ENCODE measurements around the gene PLA2G4F. TPM values are rescaled to one million over a fixed set of nuclear protein-coding genes. Genes with fewer than 3 reads are reported as not detected.

PLA2G4F gene, protein sequence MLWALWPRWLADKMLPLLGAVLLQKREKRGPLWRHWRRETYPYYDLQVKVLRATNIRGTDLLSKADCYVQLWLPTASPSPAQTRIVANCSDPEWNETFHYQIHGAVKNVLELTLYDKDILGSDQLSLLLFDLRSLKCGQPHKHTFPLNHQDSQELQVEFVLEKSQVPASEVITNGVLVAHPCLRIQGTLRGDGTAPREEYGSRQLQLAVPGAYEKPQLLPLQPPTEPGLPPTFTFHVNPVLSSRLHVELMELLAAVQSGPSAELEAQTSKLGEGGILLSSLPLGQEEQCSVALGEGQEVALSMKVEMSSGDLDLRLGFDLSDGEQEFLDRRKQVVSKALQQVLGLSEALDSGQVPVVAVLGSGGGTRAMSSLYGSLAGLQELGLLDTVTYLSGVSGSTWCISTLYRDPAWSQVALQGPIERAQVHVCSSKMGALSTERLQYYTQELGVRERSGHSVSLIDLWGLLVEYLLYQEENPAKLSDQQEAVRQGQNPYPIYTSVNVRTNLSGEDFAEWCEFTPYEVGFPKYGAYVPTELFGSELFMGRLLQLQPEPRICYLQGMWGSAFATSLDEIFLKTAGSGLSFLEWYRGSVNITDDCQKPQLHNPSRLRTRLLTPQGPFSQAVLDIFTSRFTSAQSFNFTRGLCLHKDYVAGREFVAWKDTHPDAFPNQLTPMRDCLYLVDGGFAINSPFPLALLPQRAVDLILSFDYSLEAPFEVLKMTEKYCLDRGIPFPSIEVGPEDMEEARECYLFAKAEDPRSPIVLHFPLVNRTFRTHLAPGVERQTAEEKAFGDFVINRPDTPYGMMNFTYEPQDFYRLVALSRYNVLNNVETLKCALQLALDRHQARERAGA
- total RNA-seq = 100 to 1,000 TPM in 3 of 6 donors, 10 to 100 TPM in 3; 57.8 to 162 (median 99.8) TPM

DNA sequence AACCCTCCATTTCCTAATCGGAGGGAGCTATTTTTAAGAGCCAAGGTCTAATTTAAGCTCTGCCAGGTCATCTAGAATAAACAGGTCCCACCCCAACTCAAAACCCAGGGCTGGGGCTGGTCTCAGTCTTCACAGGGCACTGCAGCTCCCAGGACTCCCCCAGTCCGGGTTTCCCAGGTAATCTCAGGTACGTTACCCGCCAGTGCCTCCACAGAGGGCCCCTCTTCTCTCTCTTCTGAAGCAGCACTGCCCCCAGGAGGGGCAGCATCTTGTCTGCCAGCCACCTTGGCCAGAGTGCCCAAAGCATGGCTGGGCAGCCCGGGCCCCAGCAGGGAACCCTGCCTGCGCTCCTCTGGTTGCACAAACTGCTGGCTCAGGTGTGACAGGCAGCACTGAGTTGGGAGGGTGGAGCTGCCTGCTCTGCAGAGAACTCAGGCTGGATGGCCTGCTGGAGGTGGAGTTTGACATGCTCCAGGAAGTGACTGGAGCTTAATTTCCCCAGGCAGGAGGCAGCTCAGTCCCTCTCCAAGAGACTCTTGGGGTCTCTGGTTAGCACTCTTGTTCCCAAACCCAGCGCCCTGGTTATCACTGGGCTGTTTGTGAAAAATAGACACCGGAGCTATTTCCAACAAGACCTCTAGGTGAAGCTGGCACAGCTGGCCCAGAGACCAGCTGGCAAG, at the start of gene PLA2G4F:
Gene PLA2G4F, minus strand, starts transcription at position 394 of the 680 bp plus-strand sequence. Its CDS starts 87 bp downstream, at position 307.
- no peaks in the 10 kb centered on the region for H3K27me3 ChIP-seq
- no peak for TF ChIP-seq EP300 (IDR thresholded peaks at IDR 0.05)
- peak in 1 of 2 donors; percentile 69 for TF ChIP-seq POLR2AphosphoS5 (IDR thresholded peaks at IDR 0.05)
- peak in 3 of 4 donors; percentile 60 to 83 (median 70) for TF ChIP-seq POLR2A (IDR thresholded peaks at IDR 0.05)
- TF ChIP-seq, protein P1, sequence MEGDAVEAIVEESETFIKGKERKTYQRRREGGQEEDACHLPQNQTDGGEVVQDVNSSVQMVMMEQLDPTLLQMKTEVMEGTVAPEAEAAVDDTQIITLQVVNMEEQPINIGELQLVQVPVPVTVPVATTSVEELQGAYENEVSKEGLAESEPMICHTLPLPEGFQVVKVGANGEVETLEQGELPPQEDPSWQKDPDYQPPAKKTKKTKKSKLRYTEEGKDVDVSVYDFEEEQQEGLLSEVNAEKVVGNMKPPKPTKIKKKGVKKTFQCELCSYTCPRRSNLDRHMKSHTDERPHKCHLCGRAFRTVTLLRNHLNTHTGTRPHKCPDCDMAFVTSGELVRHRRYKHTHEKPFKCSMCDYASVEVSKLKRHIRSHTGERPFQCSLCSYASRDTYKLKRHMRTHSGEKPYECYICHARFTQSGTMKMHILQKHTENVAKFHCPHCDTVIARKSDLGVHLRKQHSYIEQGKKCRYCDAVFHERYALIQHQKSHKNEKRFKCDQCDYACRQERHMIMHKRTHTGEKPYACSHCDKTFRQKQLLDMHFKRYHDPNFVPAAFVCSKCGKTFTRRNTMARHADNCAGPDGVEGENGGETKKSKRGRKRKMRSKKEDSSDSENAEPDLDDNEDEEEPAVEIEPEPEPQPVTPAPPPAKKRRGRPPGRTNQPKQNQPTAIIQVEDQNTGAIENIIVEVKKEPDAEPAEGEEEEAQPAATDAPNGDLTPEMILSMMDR (IDR thresholded peaks at IDR 0.05) = no peak
- H3K4me3 ChIP-seq = peak within 1 kb of the TSS in 3 of 4 donors; percentile 37 to 49 (median 49)
- H3K4me1 ChIP-seq = peaks cover 10 to 48% (median 36%) of the 10 kb centered on the region in 4 donors
- peak within 1 kb of the TSS; percentile 64 to 77 (median 70) for H3K27ac ChIP-seq
- DNase-seq (peak; percentile 75 to 87), ATAC-seq (ENCODE audit: low FRiP score in 2 of 2) (peak; percentile 40 to 72)
- WGBS, 2 donors = 63% methylated on average over 2 to 8 of the region's 8 CpGs
- H3K36me3 ChIP-seq = peaks cover 3 to 28% (median 21%) of the 10 kb centered on the region in 4 donors
- no peaks in the 10 kb centered on the region for H3K9me3 ChIP-seq

DNA sequence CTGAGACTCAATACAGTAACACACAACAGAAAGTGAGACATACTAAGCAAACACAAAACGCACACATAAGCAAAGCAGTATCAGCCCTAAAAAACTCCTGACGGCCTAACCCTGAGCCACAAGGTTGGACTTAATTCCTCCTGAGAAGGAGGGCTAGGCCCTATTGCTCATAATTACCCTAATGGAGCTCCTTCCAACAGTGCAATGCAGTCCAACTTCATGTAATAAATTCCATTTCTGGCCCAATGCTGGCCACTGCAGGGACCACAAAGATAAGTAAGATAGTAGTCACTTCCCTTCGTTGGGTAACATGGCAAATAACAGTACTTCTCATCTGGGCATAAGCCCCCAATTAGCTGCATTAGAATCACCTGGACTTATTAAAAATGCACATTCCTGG, 47.5 kb upstream of the PLA2G4F start:
- Histone ChIP-seq H3K9me3 (no peaks in the 10 kb centered on the region), H3K4me3 (no peak overlapping the region), H3K4me1 (peaks cover 10 to 30% (median 25%) of the 10 kb centered on the region in 4 donors), H3K36me3 (peaks cover 0 to 7% (median 2%) of the 10 kb centered on the region in 4 donors), H3K27ac (no peak overlapping the region), H3K27me3 (no peaks in the 10 kb centered on the region)
- ATAC-seq (ENCODE audit: low FRiP score in 2 of 2) (no peak), DNase-seq (no peak)
- TF ChIP-seq EP300 (IDR thresholded peaks at IDR 0.05) = no peak
- no peak for TF ChIP-seq POLR2AphosphoS5 (IDR thresholded peaks at IDR 0.05)
- TF ChIP-seq POLR2A (IDR thresholded peaks at IDR 0.05) = no peak
- TF ChIP-seq, protein P1 (IDR thresholded peaks at IDR 0.05) = no peak
- WGBS, 2 donors = 90 to 93% methylated on average over 3 of the region's 3 CpGs

DNA sequence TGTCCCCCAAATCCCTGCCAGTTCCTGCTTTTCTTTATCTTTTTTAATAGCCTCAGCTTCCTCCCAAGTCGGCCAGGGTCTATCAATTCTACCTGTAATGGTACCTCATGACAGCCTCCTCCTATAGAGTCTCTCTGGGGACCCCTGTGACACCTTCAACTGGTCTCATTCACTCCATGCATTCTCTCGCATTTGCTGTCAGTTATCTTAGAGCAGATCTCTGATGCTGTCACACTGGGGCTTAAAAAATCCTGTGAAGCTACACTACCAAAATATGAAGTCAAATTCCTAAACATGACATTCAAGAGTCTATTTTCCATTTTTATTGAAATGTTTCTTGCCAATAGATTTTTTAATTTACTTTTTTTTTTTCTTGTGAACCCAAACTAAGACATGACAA, 46.2 kb upstream of the PLA2G4F start:
- Histone ChIP-seq H3K27me3 (no peaks in the 10 kb centered on the region), H3K36me3 (peaks cover 0 to 19% (median 9%) of the 10 kb centered on the region in 4 donors), H3K4me3 (no peak overlapping the region), H3K27ac (no peak overlapping the region), H3K9me3 (no peaks in the 10 kb centered on the region), H3K4me1 (peaks cover 10 to 26% (median 20%) of the 10 kb centered on the region in 4 donors)
- no peak for DNase-seq
- TF ChIP-seq, protein P1 (IDR thresholded peaks at IDR 0.05) = no peak
- TF ChIP-seq POLR2AphosphoS5 (IDR thresholded peaks at IDR 0.05) (no peak), EP300 (IDR thresholded peaks at IDR 0.05) (no peak), POLR2A (IDR thresholded peaks at IDR 0.05) (no peak)
- no peak for ATAC-seq (ENCODE audit: low FRiP score in 2 of 2)
- 58 to 64% methylated on average over 2 of the region's 2 CpGs for WGBS, 2 donors

DNA sequence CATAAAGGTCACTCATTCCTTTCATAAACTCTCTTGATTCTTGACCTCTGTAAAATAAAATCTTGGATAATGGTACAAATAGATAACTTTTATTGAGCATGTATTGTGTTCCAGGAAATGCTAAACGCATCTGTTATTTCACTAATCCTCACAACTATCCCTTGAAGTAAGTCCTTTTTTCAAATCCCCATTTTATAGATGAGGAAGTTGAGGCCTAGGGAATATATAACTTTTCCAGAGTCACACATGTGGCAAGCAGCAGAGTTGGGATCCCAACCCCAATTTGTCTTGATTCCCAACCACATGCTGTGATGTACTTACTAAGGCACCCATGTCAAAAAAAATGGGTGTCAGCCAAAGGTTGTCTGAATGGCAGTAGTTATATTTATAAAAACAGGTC, 45.4 kb upstream of the PLA2G4F start:
- no peak for DNase-seq
- Histone ChIP-seq H3K4me3 (no peak overlapping the region), H3K9me3 (no peaks in the 10 kb centered on the region), H3K27ac (no peak overlapping the region), H3K36me3 (peaks cover 0 to 26% (median 12%) of the 10 kb centered on the region in 4 donors), H3K4me1 (peaks cover 4 to 18% (median 13%) of the 10 kb centered on the region in 4 donors), H3K27me3 (no peaks in the 10 kb centered on the region)
- no peak for ATAC-seq (ENCODE audit: low FRiP score in 2 of 2)
- TF ChIP-seq, protein P1 (IDR thresholded peaks at IDR 0.05) = no peak
- TF ChIP-seq POLR2AphosphoS5 (IDR thresholded peaks at IDR 0.05) = no peak
- TF ChIP-seq POLR2A (IDR thresholded peaks at IDR 0.05) = no peak
- no peak for TF ChIP-seq EP300 (IDR thresholded peaks at IDR 0.05)
- WGBS, 2 donors = 93 to 95% methylated on average over 1 of the region's 1 CpG
